Stimulated activated CD4-positive, alpha-beta T cell treated with anti-CD3 and anti-CD28 coated beads, Interleukin-4, amount 100 ng/mL, for 24 hours (primary cell): ENCODE measurements around the gene TNFRSF14.

Experiments used
- DNase-seq: peaks from one replicate; pipeline ENCODE4 v3.0.0-alpha.2; 2020

Gene TNFRSF14

DNA sequence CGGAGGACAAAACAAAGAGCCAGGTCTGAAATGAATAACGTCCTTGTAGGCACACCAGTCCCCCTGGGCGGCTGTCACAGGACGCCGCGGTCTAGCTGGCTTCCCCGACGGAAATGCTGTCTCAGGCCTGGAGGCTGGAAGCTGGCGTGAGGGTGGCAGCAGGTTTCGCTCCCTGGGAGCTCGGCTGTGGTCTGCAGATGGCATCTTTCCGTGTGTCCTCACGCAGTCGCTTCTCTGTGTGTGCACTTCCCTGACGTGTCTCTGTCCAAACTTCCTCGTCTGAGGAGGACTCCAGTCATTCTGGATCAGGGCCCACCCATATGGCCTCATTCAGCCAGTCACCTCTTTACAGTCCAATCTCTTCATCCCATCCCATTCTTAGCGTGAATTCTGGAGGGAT is 14.2 kb downstream of the TNFRSF14 start:
- no peak for DNase-seq

GRCh38 chr1:2571348-2571747 is 15.2 kb downstream of the TNFRSF14 start:
- DNase-seq: no peak

DNA sequence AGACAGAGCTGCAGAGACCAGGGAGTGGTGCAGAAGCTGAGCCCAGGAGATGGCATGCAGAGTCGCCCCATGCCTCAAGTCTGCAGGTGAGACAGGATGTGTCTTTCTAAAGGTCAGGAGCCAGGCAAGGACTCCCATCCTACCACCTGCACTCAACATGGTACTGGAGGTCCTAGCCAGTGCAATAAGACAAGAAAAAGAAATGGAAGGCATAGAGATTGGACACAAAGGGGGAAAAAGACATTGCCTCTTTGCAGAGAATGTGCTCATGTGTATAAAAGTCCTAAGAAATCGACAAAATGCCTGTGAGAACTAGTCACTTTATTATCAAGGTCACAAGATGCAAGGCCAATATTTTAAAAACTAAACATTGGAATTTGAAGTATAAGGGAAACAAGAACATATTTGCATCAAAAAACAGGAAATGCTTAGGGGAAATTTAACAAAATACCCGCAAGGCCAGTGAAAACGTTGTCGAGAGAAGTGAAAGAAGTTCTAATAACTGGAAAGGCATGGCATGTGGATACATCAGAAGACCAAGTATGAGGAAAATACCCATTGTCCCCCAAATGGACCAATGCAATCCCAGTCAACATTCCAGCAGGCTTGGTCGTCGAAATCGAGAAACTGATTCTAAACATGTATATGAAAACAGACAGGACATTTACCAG is 17.2 kb downstream of the TNFRSF14 start:
- DNase-seq: no peak

GRCh38 chr1:2574350-2574749 is 18.2 kb downstream of the TNFRSF14 start:
- DNase-seq: no peak

- DNase-seq: no peak
Observed at GRCh38 chr1:2575801-2576663, 19.9 kb downstream of the TNFRSF14 start.

GRCh38 chr1:2577565-2578075 is 21.4 kb downstream of the TNFRSF14 start:
- DNase-seq: peak; percentile 56

GRCh38 chr1:2578758-2579118 is 22.6 kb downstream of the TNFRSF14 start:
- no peak for DNase-seq

DNA sequence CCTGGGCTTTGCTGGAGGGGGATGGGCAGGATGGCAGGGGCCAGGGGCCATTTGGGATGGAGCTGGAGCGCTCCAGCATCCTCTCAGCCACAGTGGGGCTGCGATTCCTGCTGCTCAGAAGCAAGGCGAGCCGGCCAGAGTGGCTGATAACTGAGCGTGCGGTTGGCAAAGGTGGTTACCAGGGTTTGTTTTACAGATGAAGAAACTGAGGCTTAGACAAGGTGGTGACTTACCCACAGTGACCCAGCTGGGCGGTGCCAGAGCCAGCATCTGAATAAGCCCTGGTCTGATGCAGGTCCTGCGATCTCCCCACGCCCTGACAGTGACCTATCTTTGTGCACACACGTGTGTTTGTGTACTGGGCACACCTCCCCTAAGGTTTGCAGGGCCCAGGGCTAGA is 24.5 kb downstream of the TNFRSF14 start:
- DNase-seq: no peak

- DNase-seq: no peak
Observed at GRCh38 chr1:2582391-2582790, 26.2 kb downstream of the TNFRSF14 start.

DNA sequence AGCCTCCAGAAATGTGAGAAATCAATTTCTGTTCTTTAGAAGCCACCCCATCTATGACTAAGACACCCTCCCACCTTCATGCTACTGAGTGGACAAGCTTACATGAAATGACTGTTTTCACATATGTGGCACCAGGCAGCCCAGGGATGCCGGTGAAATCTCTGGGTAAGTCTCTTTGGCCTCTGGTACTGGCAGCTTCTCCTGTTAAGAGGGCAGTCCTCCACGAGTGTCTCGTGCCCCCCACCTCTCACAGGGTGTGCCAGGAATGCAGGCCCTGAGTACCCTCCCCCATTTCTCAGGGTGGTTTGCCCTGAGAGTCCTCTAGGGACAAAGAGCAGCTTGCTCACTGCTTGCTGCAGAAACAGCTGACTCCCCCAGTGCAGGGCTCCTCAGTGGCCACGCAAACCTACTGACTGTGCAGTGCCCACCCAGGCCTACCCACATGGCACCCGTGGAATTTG is 27.2 kb downstream of the TNFRSF14 start:
- peak; percentile 51 for DNase-seq

- peak; percentile 55 for DNase-seq
Observed at GRCh38 chr1:2583871-2584351, 27.7 kb downstream of the TNFRSF14 start.

DNA sequence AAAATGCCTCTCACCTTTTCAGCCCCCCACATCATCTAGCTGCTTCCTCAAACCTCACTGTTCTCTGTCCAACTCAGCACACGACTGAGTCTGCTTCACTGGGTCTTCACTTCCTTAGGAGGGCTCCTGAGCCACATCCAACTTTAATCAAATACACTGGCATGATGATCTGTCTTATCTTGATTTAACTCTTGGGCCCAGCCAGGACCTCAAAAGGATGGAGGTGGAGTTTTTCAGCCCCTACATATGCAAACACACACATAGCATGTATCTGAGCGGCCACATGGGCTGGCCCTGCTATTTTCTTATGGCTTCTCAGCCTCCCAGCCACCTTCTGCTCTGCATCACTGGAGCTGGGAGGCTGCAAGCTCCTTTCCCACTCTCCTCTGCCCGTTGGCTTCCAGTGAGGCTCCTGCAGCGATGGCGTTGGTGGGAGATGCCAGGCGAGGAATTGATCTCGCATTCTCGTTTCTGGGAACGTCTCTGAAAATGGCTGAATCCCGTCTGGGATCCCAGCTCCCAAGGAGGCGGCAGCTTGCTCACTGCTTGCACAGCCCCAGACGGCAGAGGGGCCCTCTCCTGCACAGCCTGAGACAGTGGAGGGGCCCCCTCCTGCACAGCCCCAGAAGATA is 28.6 kb downstream of the TNFRSF14 start:
- no peak for DNase-seq

GRCh38 chr1:2585318-2586092 is 29.3 kb downstream of the TNFRSF14 start:
- peak; percentile 70 for DNase-seq

GRCh38 chr1:2586154-2587070 is 30.2 kb downstream of the TNFRSF14 start, which contains the start of gene PRXL2B:
Gene PRXL2B, plus strand, starts transcription at chr1:2586777. Its CDS starts 109 bp downstream, at chr1:2586886.
- peak; percentile 98 for DNase-seq

DNA sequence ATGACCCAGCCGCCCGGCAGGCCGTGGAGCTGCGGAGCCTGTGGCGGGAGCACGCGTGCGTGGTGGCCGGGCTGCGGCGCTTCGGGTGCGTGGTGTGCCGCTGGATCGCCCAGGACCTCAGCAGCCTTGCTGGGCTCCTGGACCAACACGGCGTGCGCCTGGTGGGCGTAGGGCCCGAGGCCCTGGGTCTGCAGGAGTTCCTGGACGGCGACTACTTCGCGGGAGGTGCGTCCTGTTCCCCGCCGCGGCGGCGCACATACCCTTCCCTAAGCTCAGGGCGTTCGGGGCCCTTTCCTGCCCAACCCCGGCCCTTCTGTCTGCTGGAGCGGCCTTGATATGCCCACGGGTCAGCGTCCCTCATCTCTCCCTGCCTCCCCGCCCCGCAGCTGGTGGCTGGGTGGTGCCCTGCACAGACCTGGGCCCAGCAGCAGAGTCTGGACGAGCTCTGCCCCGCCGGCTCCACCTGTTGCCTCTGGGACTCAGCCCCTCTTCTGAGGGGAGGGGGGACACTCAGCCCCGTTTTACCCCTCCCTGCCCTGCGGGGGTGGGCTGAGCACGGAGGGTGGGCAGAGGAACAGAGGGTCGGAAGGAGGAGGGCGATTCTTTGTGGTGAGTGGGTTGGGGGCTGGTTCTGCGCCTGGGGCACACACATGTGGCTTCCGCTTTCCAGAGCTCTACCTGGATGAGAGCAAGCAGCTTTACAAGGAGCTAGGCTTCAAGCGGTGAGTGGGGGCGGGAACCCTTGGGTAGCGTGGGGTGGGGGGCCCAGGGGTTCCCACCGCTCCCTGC is 31.1 kb downstream of the TNFRSF14 start:
- peak; percentile 33 for DNase-seq

GRCh38 chr1:2587860-2588571 is 31.8 kb downstream of the TNFRSF14 start:
- DNase-seq: no peak

DNA sequence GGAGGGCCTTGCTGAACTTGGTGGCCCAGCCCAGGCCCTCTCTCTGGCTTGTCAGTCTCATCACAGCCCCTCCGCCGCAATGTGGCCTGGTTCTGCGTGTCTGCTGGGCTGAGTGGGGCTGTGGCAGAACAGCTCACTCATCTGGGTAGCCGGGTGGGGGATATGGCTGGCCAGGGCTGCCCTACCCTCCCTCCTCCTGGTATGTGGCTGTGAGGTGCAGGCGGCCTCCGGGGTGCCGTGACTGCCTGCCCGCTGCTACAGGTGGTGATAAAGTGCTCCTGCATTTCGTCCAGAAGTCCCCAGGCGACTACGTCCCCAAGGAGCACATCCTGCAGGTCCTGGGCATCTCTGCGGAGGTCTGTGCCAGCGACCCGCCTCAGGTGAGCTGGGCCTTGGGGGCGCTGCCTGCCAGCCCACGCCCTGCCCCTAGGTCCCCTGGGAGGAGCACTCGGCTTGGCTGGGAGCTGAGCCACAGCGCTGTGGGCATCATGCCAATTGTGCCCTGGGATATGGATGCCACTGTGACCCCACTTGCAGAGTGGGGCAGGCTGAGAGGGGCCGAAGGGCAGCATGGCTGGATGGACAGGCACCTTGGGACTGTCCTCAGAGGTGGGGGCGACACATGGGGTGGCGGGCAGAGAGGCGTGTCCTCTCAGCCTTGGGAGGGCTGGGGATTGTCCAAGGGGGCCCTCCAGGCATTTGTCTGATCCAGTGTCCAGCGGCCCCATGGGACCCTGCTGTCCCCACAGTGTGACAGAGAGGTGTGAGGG is 32.7 kb downstream of the TNFRSF14 start:
- no peak for DNase-seq

GRCh38 chr1:2589431-2590232 is 33.5 kb downstream of the TNFRSF14 start:
- DNase-seq: no peak
